Natural killer cell treated with Interleukin-12 subunit alpha and Interleukin-12 subunit beta and Interleukin-15 and Interleukin-18, amount 100 ng/mL, for 72 hours (primary cell): Measurements from ENCODE around the gene MBP. TPM values are rescaled to one million over a fixed set of nuclear protein-coding genes. Genes with fewer than 3 reads are reported as not detected.

Experiments
- ATAC-seq, 2 donors: fragments of 150-1000 bp; cut with Tn5 transposase in 1 of 2; sonication (Bioruptor Pico), chemical (Tn5 transposase) in 1 of 2; 2 replicates each; pipeline ENCODE4 v1.10.0; 2021
- DNase-seq: peaks from one replicate; pipeline ENCODE4 v3.0.0; 2022; ENCODE audit warnings: low spot score
- H3K27ac Mint-ChIP-seq, 2 donors: 1 replicate in 1 of 2; 2 replicates in 1 of 2; pipeline ENCODE4 v1.8.0; 2022; ENCODE audit warnings: mixed read lengths in 2 of 2, mild to moderate bottlenecking in 1 of 2, moderate library complexity in 1 of 2
- H3K27me3 Mint-ChIP-seq, 2 donors: 1 replicate in 1 of 2; 2 replicates in 1 of 2; pipeline ENCODE4 v1.8.0; 2022; ENCODE audit warnings: mixed read lengths in 2 of 2
- H3K36me3 Mint-ChIP-seq: one replicate; pipeline ENCODE4 v1.8.0; 2022; ENCODE audit warnings: mixed read lengths
- H3K4me1 Mint-ChIP-seq, 2 donors: 1 replicate in 1 of 2; 2 replicates in 1 of 2; pipeline ENCODE4 v1.8.0; 2022; ENCODE audit warnings: low read depth in 2 of 2, mixed read lengths in 2 of 2, mild to moderate bottlenecking in 1 of 2
- H3K4me3 Mint-ChIP-seq: one replicate; pipeline ENCODE4 v1.8.0; 2022; ENCODE audit warnings: mixed read lengths
- H3K9me3 Mint-ChIP-seq: 2 replicates; pipeline ENCODE4 v1.8.0; 2022; ENCODE audit warnings: mixed read lengths
- total RNA-seq, 2 donors: library from RNA; stranded (reverse); gene quantifications; one replicate each; pipeline ENCODE4 v1.2.3, GENCODE V29; 2022

MBP gene
- total RNA-seq, 2 donors from 2014 or later: 62.5 to 77.6 TPM

GRCh38 chr18:76935722-76936337 lies 196.8 kb downstream of the MBP start:
- H3K4me1 Mint-ChIP-seq: peaks cover 7 to 16% of the 10 kb centered on the region in 2 donors
- no peak overlapping the region for H3K27ac Mint-ChIP-seq
- ATAC-seq: no peak

GRCh38 chr18:76932026-76932819 lies 200.4 kb downstream of the MBP start:
- H3K36me3 Mint-ChIP-seq: peaks cover 17% of the 10 kb centered on the region
- ATAC-seq (peak; percentile 69 to 87), DNase-seq (no peak)
- peaks cover 7 to 33% of the 10 kb centered on the region in 2 donors for H3K4me1 Mint-ChIP-seq
- H3K27ac Mint-ChIP-seq: peak overlapping the region in 1 of 2 donors; percentile 88
- H3K27me3 Mint-ChIP-seq: no peaks in the 10 kb centered on the region
- H3K9me3 Mint-ChIP-seq: no peaks in the 10 kb centered on the region
- peak overlapping the region; percentile 66 for H3K4me3 Mint-ChIP-seq

More at GRCh38 chr18:76935722-76936337, 196.8 kb downstream of the MBP start:
- no peaks in the 10 kb centered on the region for H3K27me3 Mint-ChIP-seq
- no peaks in the 10 kb centered on the region for H3K9me3 Mint-ChIP-seq
- H3K4me3 Mint-ChIP-seq: no peak overlapping the region
- peaks cover 10% of the 10 kb centered on the region for H3K36me3 Mint-ChIP-seq
- no peak for DNase-seq

GRCh38 chr18:76931171-76931570 lies 201.4 kb downstream of the MBP start:
- peak overlapping the region in 1 of 2 donors; percentile 26 for H3K27ac Mint-ChIP-seq
- peaks cover 13% of the 10 kb centered on the region for H3K36me3 Mint-ChIP-seq
- no peaks in the 10 kb centered on the region for H3K27me3 Mint-ChIP-seq

More at GRCh38 chr18:76931171-76931570, 201.4 kb downstream of the MBP start:
- ATAC-seq (no peak), DNase-seq (no peak)
- Mint-ChIP-seq H3K4me3 (peak overlapping the region; percentile 40), H3K9me3 (no peaks in the 10 kb centered on the region), H3K4me1 (peaks cover 9 to 37% of the 10 kb centered on the region in 2 donors)

Other genes with a start within 250 kb of the MBP start
- gene GALR1, start 117.1 kb upstream of the MBP start, total RNA-seq: not detected